Fibroblast of skin of right quadriceps (primary cell): ENCODE measurements around the gene SLC22A3.
"Not testable (repeated sequence)": the region's sequence is repeated elsewhere in the genome, so short reads cannot be mapped to it uniquely, and the experiment has no call there.

Experiments
- DNase-seq: peaks from one replicate; pipeline ENCODE4 v3.0.0-alpha.2; 2013

Gene SLC22A3

DNA sequence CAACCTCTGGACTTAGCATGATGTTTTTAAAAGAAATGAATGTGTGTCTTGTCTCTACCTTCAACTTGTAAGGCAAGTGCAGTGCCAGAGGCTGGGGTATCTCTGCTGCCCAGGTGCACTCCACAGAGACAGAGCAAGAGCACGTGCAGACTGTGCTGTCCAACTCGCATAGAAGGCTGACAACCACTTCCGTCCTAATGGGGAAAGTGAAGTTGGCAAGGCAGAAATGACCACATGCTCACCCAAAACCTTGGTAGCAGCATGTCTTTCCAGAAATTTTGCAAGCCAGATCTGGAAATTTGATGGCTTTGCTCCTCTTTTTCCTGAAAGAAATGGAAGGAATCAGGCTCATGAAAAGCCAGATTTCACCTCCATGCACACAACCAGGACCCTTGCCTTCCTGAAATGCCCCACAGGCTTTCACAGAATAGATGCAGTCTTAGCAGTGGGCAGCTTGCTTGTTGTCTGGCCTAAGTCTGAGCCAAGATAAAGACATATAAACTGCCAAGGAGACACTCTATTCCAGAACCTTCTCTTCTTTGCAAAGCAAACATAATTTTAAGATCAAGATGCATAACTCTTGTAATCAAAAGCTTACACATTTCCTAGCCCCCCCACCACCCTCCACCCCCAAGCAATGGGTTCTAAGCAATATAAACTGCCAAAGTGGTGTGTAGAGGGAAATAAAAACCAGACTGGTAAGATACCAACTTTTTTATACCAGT lies 26.8 kb downstream of the SLC22A3 start:
- no peak for DNase-seq

DNA sequence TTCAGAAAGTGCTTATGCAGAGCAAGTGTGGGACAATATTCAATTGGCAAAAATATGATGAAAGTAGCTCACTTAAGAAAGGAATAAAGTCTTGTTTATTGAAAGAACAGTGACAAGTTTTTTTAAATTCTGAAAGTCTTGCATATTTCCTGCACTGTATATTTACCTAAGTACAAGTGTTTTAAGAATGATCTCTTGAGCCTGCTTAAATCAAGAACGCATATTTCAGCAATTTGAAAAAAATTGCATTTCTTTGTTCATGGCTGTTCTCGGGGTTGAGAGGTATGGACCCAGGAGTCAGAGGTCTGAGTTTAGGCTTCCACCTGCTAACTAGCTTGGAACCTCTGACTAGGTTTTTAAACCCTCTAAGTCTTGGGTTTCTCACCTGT lies 27.4 kb downstream of the SLC22A3 start:
- no peak for DNase-seq

- no peak for DNase-seq
Measured at GRCh38 chr6:160376445-160376844, 28.3 kb downstream of the SLC22A3 start.

DNA sequence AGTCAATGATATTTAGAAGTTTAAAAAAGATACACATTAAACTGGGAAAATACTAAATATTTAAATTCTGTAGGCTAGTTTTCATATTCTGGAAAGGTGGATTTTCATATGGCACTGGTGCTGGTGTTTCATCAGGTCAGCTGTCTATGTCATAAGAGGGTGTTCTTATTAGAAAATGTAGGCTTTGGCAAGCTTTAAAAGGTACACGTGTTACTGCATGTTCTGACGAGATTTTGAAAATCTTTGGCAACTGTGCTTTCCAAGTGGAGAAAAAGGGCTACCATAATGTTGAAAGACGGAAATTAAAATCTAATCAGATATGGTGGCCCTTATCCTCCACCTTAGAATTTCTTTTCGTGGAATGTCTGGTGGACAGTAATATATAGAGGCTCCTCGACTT lies 30.0 kb downstream of the SLC22A3 start:
- no peak for DNase-seq

- DNase-seq: peak; percentile 4
Measured at GRCh38 chr6:160378882-160379281, 30.7 kb downstream of the SLC22A3 start.

DNA sequence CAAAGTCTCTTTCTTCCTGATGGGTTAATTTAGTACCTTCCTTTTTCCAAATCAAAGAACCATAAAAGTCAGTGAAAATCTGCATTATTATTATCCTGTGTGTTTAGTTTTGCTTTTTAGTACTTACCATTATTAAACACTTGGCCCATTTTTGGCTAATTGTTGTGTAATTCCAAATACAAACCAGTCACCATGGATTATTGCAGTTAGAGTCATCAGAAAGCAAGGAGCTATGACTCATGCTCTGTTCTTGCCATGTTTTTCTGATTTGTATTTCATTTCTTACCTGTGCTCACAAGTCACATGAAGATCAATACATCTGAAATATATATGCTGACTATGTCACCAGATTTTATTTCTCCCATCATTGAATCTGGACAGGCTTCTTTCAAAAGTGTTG lies 31.3 kb downstream of the SLC22A3 start:
- peak; percentile 16 for DNase-seq

GRCh38 chr6:160382946-160383345 lies 34.8 kb downstream of the SLC22A3 start:
- DNase-seq: no peak

- no peak for DNase-seq
Measured at GRCh38 chr6:160386869-160387530, 38.8 kb downstream of the SLC22A3 start.

DNA sequence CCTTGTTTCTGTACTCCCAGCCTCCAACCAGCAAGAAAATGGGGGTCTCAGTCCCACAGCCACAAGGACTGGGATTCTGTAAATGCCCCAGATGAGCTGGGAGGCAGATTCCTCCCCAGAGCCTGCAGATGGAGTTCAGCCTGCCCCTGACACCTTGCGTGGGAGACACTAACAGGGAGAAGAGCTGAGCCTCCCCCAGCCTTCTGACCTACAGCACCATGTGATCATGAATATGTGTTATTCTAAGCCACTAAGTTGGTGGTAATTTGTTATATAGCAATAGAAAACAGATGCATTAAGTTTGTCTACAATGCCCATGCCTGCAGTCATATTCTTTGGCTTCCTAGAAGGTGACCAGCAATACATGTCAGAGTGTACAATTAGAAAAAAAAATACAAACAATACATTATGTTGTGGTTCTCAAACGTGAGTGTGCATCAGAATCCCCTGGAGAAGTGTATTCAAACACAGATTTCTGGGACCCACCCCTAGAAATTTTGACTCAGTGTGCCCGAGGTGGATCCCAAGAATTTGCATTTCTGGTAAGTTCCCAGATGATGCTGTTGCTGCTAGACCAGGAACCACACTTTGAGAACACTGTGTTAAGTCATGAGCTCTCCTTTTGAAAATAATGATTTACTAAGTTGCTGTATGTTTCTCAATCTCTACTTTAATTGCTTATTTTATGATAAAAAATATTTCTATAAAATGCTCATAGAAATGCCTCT lies 39.9 kb downstream of the SLC22A3 start:
- no peak for DNase-seq

DNA sequence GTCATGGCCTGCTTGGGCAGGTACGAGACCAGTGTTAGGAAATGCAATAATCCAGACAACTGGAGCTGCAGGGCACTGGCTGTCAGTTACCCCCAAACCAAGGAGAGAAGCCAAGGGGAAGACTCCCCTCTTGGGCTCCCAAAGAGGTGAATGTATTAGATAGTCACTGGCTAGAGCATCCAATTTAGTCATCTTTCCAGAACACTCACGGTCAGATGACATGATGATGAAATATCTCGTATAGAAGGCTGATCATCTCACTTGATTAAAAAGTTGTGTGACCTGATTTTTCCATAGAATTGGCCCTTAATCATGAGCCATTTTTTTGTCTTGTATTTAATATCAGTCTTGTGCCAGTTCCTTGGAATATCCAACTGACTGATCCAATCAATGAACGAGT lies 40.7 kb downstream of the SLC22A3 start:
- no peak for DNase-seq

DNA sequence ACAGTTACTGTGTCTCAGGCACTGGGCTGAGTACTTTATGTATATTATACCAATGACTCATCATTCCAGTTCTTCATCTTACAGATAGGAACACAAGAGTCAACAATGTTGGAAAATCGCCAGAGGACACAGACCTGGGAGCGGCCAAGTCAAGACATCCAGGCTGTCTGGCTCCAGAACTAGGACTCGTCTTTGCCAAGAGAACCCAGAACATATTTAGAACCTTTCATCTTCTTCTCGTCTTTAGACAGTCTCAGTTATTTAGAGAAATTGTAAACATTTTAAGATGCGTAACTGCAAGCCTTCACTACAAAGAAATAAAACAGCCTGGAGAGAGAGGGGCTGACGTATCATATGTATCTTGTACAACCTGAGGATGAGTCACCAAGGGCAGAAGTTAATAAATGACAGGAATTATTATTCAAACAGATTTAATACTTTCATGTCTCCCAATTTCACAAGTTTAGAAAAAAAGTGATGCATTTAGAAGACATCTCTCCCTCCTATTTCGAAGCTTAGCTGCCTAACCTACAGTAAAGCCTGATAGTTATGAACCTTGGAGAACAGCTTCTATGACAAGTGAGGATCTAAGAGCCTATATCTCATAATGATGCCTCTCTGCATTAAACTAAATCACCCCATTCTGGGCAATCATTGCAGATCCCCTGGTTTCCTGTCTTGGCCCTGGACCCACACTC lies 43.4 kb downstream of the SLC22A3 start:
- DNase-seq: no peak

DNA sequence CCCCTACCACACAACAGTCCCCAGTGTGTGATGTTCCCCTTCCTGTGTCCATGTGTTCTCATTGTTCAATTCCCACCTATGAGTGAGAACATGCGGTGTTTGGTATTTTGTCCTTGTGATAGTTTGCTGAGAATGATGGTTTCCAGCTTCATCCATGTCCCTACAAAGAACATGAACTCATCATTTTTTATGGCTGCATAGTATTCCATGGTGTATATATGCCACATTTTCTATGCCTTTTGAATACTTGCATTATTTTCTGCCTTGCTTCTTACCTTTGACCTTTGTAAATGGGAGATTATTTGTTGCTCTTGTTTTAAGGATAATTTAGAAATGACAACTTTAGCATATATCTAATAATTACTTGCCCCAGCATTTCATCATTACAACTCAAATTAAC lies 45.3 kb downstream of the SLC22A3 start:
- DNase-seq: not testable (repeated sequence)

- DNase-seq: no peak
Measured at GRCh38 chr6:160393891-160394653, 45.9 kb downstream of the SLC22A3 start.

GRCh38 chr6:160394654-160395035 lies 46.5 kb downstream of the SLC22A3 start:
- DNase-seq: no peak

GRCh38 chr6:160395187-160395586 lies 47.0 kb downstream of the SLC22A3 start:
- DNase-seq: no peak

DNA sequence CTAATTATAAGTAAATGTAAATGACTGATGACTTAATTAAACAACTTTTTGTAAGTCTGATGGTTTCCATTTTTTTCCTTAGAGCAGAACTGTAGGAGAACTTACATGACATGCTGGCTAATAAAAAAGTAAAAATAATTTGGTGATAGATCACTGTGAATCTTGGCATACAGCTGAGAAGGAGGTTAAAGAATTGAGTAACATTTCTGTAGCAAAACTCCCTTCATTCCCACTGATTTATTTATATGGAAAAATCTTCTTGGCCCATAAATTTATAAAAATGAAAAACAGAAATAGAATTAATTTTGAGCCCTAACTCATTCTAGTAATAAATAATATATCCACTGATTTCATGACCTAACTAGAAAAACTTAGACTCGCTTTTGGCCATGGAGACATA lies 48.1 kb downstream of the SLC22A3 start:
- no peak for DNase-seq

- peak; percentile 9 for DNase-seq
Measured at GRCh38 chr6:160398674-160399271, 50.6 kb downstream of the SLC22A3 start.

- DNase-seq: peak; percentile 34
Measured at GRCh38 chr6:160400446-160400845, 52.3 kb downstream of the SLC22A3 start.

DNA sequence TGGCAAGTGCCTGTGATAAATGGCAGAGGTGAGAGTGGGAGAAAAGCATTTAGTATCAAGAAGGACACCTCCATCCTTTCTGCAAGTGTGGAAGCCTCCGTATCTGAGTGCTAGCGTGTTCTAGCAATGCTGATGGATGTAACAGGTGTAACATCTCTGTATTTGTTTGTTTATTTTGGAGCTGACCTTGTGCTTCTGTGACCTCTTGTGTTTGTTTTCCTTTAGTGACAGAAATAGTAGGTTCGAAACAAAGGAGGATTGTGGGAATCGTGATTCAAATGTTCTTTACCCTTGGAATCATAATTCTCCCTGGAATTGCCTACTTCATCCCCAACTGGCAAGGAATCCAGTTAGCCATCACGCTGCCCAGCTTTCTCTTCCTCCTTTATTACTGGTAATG lies 60.4 kb downstream of the SLC22A3 start:
- DNase-seq: no peak

GRCh38 chr6:160412993-160413392 lies 64.8 kb downstream of the SLC22A3 start:
- no peak for DNase-seq

DNA sequence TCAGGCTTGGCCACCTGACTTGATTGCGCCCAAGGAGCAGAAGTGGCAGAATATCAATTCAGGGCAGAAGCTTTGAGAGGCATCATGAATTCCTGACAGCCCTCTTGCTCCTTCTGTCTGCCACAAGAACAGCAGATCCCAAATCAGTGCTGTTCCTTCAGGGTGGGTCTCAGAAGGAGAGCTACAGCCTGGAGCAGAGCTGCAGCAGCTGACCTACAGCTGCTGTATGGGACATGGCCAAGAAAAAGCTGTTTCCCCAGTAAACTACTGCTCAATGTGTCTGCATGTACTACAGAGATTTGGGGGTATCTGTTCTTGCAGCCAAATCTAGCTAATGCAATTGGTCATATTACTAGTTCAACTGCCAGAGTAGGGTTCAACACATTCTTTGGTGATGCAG lies 69.0 kb downstream of the SLC22A3 start:
- DNase-seq: no peak

GRCh38 chr6:160417550-160417949 lies 69.4 kb downstream of the SLC22A3 start:
- no peak for DNase-seq
